GM23338 (cell line): ENCODE results near the gene RGS3.

Experiments used
- JUNB ChIP-seq: IDR thresholded peaks from one replicate; pipeline ENCODE4 v1.6.1; 2016; ENCODE audit warnings: antibody characterized with exemption; ENCODE audit not compliant: unreplicated experiment
- TF ChIP-seq, protein P1 (sequence below): IDR thresholded peaks from one replicate; pipeline ENCODE4 v1.6.1; 2018; ENCODE audit warnings: antibody characterized with exemption; ENCODE audit not compliant: unreplicated experiment

DNA sequence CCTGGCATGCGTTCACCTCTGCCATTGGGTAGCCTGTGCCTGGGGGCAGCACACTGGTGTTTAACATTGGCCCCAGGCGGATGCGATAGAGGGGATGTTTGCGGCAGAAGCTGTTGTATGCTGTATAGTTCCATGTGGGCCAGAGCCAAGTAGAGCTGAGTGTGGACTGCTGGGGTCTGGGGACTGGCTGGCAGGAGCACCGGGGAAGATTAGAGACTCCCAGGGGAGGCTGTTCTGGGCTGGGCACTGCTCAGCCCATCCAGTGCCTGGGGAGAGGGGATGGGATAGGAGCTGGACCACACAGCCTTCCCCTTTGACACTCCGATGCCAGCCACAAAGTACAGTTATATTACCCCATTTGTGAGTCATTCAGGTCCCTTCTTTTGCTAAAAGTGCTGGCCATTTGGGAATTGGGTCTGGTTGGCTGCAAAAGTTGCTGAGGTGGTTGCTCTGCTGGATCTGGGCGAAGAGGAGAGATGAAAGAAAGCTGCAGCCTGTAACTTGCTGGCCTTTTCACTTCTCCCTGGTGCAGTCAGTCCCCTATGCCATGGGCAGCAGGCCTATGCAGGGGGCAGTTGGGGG is 73.8 kb downstream of the RGS3 start:
- TF ChIP-seq, protein P1, sequence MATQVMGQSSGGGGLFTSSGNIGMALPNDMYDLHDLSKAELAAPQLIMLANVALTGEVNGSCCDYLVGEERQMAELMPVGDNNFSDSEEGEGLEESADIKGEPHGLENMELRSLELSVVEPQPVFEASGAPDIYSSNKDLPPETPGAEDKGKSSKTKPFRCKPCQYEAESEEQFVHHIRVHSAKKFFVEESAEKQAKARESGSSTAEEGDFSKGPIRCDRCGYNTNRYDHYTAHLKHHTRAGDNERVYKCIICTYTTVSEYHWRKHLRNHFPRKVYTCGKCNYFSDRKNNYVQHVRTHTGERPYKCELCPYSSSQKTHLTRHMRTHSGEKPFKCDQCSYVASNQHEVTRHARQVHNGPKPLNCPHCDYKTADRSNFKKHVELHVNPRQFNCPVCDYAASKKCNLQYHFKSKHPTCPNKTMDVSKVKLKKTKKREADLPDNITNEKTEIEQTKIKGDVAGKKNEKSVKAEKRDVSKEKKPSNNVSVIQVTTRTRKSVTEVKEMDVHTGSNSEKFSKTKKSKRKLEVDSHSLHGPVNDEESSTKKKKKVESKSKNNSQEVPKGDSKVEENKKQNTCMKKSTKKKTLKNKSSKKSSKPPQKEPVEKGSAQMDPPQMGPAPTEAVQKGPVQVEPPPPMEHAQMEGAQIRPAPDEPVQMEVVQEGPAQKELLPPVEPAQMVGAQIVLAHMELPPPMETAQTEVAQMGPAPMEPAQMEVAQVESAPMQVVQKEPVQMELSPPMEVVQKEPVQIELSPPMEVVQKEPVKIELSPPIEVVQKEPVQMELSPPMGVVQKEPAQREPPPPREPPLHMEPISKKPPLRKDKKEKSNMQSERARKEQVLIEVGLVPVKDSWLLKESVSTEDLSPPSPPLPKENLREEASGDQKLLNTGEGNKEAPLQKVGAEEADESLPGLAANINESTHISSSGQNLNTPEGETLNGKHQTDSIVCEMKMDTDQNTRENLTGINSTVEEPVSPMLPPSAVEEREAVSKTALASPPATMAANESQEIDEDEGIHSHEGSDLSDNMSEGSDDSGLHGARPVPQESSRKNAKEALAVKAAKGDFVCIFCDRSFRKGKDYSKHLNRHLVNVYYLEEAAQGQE, result no peak
- no peak for TF ChIP-seq JUNB
